Adrenal gland (tissue), 12 donors: ENCODE measurements around the gene ANXA4. TPM values are rescaled to one million over a fixed set of nuclear protein-coding genes. Genes with fewer than 3 reads are reported as not detected.
"Not testable (repeated sequence)": the region's sequence is repeated elsewhere in the genome, so short reads cannot be mapped to it uniquely, and the experiment has no call there.

ENCODE experiments used
- DNase-seq, 7 donors: peaks; one replicate each; pipeline ENCODE4 v3.0.0-alpha.2; 2019 to 2020
- H3K27ac ChIP-seq, 5 donors: fragments of 200-600 bp; sonication (generic) in 4 of 5; 1 replicate in 3 of 5; 2 replicates in 2 of 5; pipeline versions ENCODE4 v1.5.1 to v1.8.0; 2016 to 2020; ENCODE audit warnings: mild to moderate bottlenecking in 1 of 5
- H3K27me3 ChIP-seq: fragments of 200-600 bp; 2 replicates; pipeline ENCODE4 v1.8.0; 2021
- H3K36me3 ChIP-seq, 2 donors: fragments of 200-600 bp; replicated peaks in 1 of 2; 1 replicate in 1 of 2; 2 replicates in 1 of 2; pipeline versions ENCODE4 v1.5.1 to v1.8.0; 2018 to 2022
- H3K4me1 ChIP-seq, 2 donors: fragments of 200-600 bp; replicated peaks in 1 of 2; 1 replicate in 1 of 2; 2 replicates in 1 of 2; pipeline versions ENCODE4 v1.5.1 to v1.8.0; 2018 to 2021
- H3K4me3 ChIP-seq, 4 donors: fragments of 200-600 bp; sonication (generic) in 3 of 4; one replicate each; pipeline ENCODE4 v1.5.1; 2016 to 2018
- H3K9me3 ChIP-seq, 3 donors: fragments of 200-600 bp; sonication (generic) in 1 of 3; replicated peaks in 1 of 3; 1 replicate in 2 of 3; 2 replicates in 1 of 3; pipeline versions ENCODE4 v1.5.1 to v1.8.0; 2016 to 2021
- CTCF ChIP-seq, 6 experiments: fragments of 450-650 bp in 4 of 6; fragments of 200-600 bp in 2 of 6; sonication (generic) in 1 of 6; IDR thresholded peaks; 1 replicate in 5 of 6; 2 replicates in 1 of 6; pipeline versions ENCODE4 v1.5.1 to v1.8.0; 2016 to 2021; ENCODE audit warnings: antibody characterized with exemption in 6 of 6, mild to moderate bottlenecking in 2 of 6, moderate library complexity in 1 of 6
- POLR2A ChIP-seq, 2 donors: fragments of 450-650 bp; IDR thresholded peaks; one replicate each; pipeline ENCODE4 v1.6.1; 2017; ENCODE audit warnings: antibody characterized with exemption in 2 of 2, mild to moderate bottlenecking in 2 of 2, moderate library complexity in 1 of 2
- WGBS, 4 donors: extraction: QIAGEN DNeasy Blood & Tissue Kit in 2 of 4; methylation state at CpG; one replicate each; pipeline versions ENCODE4 v1.1.5 to v1.1.7; 2013 to 2017; 5-methylcytosine and 5-hydroxymethylcytosine counted together
- intact Hi-C, 2 donors: fragments of 100-400 bp; cut with DNase I; formaldehyde crosslinking; loops; one replicate each; pipeline versions ENCODE4 v1.14.1 to v1.15.0; 2022 to 2023
- polyA plus RNA-seq, 3 donors: library from polyadenylated mRNA; stranded (reverse); fragments of 200-250 nt in 2 of 3; fragments of 350-450 nt in 1 of 3; fragmentation: Illumina TruSeq in 1 of 3; extraction: RNeasy Lipid Tissue Mini Kit (QIAGEN cat#74804) in 1 of 3; gene quantifications; one replicate each; pipeline ENCODE4 v1.2.3, GENCODE V29; 2013 to 2014
- total RNA-seq, 9 donors: library from RNA; depleted of rRNA in 4 of 9; stranded (reverse); fragments of >200 nt in 4 of 9; fragments of 120-200 nt in 1 of 9; fragmentation: NEBNext Ultra II Directional in 1 of 9; extraction: Animal tissue kit (Norgen Biotek cat#: 25700) in 1 of 9; gene quantifications; one replicate each; pipeline versions ENCODE4 v1.1.0 to v1.2.4, GENCODE V29; 2013 to 2023
- donor health status: healthy with polysubstance abuse.
- donor health status: Bipolar disorder and iron deficiency.
- donor health status: DM: yes; HTN: yes; CAD: no.
- donor health status: DM: no; HTN: no; CAD: no.
- donor health status: DM: no; HTN: no; CAD: no.
- donor health status: DM: yes; HTN: yes; CAD: no.

The ANXA4 gene
- total and polyA plus RNA-seq, 12 donors = 20.6 to 57.4 (median 33.1) TPM

GRCh38 chr2:69770747-69771146, 28.8 kb downstream of the ANXA4 start:
- 88 to 97% (median 94%) methylated on average over 10 of the region's 10 CpGs for WGBS, 4 donors
- no peak for TF ChIP-seq POLR2A (IDR thresholded peaks at IDR 0.05)
- TF ChIP-seq CTCF (IDR thresholded peaks at IDR 0.05) = no peak
- H3K27me3 ChIP-seq = no peaks in the 10 kb centered on the region
- no peak for DNase-seq
- H3K27ac ChIP-seq = no peak overlapping the region
- H3K36me3 ChIP-seq = no peaks in the 10 kb centered on the region
- H3K9me3 ChIP-seq = no peaks in the 10 kb centered on the region
- peaks cover 10 to 12% of the 10 kb centered on the region in 2 donors for H3K4me1 ChIP-seq
- intact Hi-C loops = no loop called here
- H3K4me3 ChIP-seq = no peak overlapping the region

GRCh38 chr2:69771461-69771860, 29.5 kb downstream of the ANXA4 start:
- Histone ChIP-seq H3K4me3 (no peak overlapping the region), H3K4me1 (peaks cover 10 to 12% of the 10 kb centered on the region in 2 donors), H3K36me3 (no peaks in the 10 kb centered on the region), H3K27ac (no peak overlapping the region), H3K9me3 (no peaks in the 10 kb centered on the region), H3K27me3 (no peaks in the 10 kb centered on the region)
- WGBS, 4 donors = 92 to 100% (median 94%) methylated on average over 1 of the region's 1 CpG
- intact Hi-C loops = no loop called here
- no peak for DNase-seq
- TF ChIP-seq POLR2A (IDR thresholded peaks at IDR 0.05) = no peak
- TF ChIP-seq CTCF (IDR thresholded peaks at IDR 0.05) = no peak

- Histone ChIP-seq H3K4me1 (peaks cover 10 to 12% of the 10 kb centered on the region in 2 donors), H3K27ac (no peak overlapping the region), H3K9me3 (no peaks in the 10 kb centered on the region), H3K27me3 (no peaks in the 10 kb centered on the region), H3K36me3 (no peaks in the 10 kb centered on the region), H3K4me3 (no peak overlapping the region)
- TF ChIP-seq POLR2A (IDR thresholded peaks at IDR 0.05) = no peak
- TF ChIP-seq CTCF (IDR thresholded peaks at IDR 0.05) = no peak
- intact Hi-C loops = no loop called here
- DNase-seq = peak in 1 of 7 donors; percentile 18
Measured at GRCh38 chr2:69773206-69773605, 31.3 kb downstream of the ANXA4 start.

GRCh38 chr2:69774258-69774983, 32.5 kb downstream of the ANXA4 start:
- H3K36me3 ChIP-seq, H3K9me3 ChIP-seq, intact Hi-C loops, H3K27me3 ChIP-seq, H3K4me3 ChIP-seq, H3K27ac ChIP-seq, DNase-seq: not testable (repeated sequence)
- peaks cover 10 to 12% of the 10 kb centered on the region in 2 donors for H3K4me1 ChIP-seq
- WGBS, 4 donors = 88 to 96% (median 95%) methylated on average over 6 to 13 of the region's 13 CpGs
